ENCODE measurements around the gene OTOP2. TPM values are rescaled to one million over a fixed set of nuclear protein-coding genes. Genes with fewer than 3 reads are reported as not detected.

Gene OTOP2
- total and polyA plus RNA-seq, 9 of the 15 experiments (the other 6 are each of a cell fraction or from before 2014, with no cell fraction given) = 0.04 to 0.36 (median 0.14) TPM; not detected in 1

DNA sequence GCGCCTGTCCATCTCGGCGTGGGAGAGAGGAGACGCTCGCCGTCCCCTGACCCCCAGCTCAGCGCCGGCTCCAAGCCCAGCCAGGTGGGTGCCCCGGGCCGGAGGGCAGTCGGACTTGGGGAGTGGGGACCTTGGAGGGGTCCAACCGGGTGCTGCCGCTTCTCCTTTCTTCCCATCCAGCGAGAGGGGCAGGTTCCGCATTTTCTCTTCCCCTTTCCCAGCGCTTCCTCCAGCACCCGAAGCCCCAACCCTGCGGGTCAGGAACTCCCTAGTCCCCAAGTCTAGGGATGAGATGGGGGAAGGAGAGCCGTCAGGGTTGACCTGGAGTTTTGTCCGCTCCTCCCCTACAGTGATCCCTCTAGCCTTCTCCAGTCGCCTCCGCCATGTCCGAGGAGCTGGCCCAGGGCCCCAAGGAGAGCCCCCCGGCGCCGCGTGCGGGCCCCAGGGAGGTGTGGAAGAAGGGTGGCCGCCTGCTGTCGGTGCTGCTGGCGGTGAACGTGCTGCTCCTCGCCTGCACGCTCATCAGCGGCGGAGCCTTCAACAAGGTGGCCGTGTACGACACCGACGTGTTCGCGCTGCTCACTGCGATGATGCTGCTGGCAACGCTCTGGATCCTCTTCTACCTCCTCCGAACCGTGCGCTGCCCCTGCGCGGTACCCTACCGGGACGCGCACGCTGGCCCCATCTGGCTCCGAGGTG lies at the start of gene OTOP2 (continued):
- TF ChIP-seq, protein P1, sequence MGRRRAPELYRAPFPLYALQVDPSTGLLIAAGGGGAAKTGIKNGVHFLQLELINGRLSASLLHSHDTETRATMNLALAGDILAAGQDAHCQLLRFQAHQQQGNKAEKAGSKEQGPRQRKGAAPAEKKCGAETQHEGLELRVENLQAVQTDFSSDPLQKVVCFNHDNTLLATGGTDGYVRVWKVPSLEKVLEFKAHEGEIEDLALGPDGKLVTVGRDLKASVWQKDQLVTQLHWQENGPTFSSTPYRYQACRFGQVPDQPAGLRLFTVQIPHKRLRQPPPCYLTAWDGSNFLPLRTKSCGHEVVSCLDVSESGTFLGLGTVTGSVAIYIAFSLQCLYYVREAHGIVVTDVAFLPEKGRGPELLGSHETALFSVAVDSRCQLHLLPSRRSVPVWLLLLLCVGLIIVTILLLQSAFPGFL (CRISPR knock-in tag; IDR thresholded peaks at IDR 0.05) = no peak
- TF ChIP-seq BHLHE40 (IDR thresholded peaks at IDR 0.05; ENCODE audit: low read length) (0 out of 2 replicates have a peak, but pooled peaks have one; percentile 13), ELF1 (tag; IDR thresholded peaks at IDR 0.05) (no peak)
- TF ChIP-seq, protein P2, sequence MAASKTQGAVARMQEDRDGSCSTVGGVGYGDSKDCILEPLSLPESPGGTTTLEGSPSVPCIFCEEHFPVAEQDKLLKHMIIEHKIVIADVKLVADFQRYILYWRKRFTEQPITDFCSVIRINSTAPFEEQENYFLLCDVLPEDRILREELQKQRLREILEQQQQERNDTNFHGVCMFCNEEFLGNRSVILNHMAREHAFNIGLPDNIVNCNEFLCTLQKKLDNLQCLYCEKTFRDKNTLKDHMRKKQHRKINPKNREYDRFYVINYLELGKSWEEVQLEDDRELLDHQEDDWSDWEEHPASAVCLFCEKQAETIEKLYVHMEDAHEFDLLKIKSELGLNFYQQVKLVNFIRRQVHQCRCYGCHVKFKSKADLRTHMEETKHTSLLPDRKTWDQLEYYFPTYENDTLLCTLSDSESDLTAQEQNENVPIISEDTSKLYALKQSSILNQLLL (CRISPR knock-in tag; IDR thresholded peaks at IDR 0.05; ENCODE audit: borderline replicate concordance) = no peak

DNA sequence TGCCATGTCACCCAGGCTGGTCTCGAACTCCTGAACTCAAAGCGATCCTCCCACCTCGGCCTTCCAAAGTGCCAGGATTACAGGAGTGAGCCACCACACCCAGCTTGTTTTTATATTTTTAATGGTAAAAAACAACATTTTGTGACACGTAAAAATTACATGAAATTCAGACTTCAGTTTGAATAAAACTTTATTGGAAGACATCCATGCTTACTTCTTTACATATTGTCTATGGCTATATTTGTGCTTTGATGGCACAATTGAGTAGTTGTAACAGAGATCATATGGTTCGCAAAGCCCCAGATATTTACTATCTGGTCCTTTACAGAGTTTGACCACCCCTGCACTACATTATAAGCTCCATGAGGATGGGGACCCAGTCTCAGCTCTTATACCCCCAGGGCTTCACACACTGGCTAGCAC lies 49.4 kb upstream of the OTOP2 start:
- Histone ChIP-seq H3K36me3 (ENCODE audit: control insufficient read depth, insufficient read depth, low read length) (peaks cover 12% of the 10 kb centered on the region; the same call in 1 of the 3 replicates), H3K79me2 (ENCODE audit: control insufficient read depth, insufficient read depth, low read length) (peaks cover 19% of the 10 kb centered on the region), H3K9ac (ENCODE audit: insufficient read depth in 1 of 2, low read depth in 2 of 2, low read length in 2 of 2) (peak overlapping the region; percentile 68 to 90), H3K4me2 (ENCODE audit: insufficient read depth, low read length) (peak overlapping the region; percentile 90), H3K9me1 (ENCODE audit: control insufficient read depth, insufficient read depth, low read length) (no peaks in the 10 kb centered on the region), H3K4me3 (no peak overlapping the region), H3K4me1 (replicated peaks in 1 of 2; ENCODE audit: control insufficient read depth in 2 of 2, insufficient read depth in 2 of 2, low read length in 2 of 2) (peaks cover 57 to 64% of the 10 kb centered on the region in 2 experiments), H4K20me1 (replicated peaks; ENCODE audit: control insufficient read depth, insufficient read depth, low read length) (no peaks in the 10 kb centered on the region; the same call in 1 of the 2 replicates), H2AFZ (ENCODE audit: low read depth, low read length) (peak overlapping the region; percentile 90), H3K9me3 (replicated peaks; ENCODE audit: control insufficient read depth, insufficient read depth, low read depth, low read length) (no peaks in the 10 kb centered on the region), H3K27ac (ENCODE audit: extremely low read depth, low read depth, low read length) (peak overlapping the region; percentile 95), H3K27me3 (ENCODE audit: control insufficient read depth in 2 of 2, insufficient read depth in 2 of 2, low read length in 2 of 2) (no peaks in the 10 kb centered on the region)
- DNase-seq (ENCODE audit: extremely low read depth in 1 of 4, low spot score in 3 of 4) (peak in 1 of 4 experiments; percentile 25), FAIRE-seq (no peak), ATAC-seq (no peak)
- in situ Hi-C loops (cut with MboI) (no loop called here), intact Hi-C loops (cut with micrococcal nuclease) (loop anchor here (10.0 kb wide), 1 partner anchor 160 kb away; no protein-coding TSS in a partner anchor)
- BruUV-seq (replicated peaks) = no TSS peak
- WGBS (ENCODE audit: insufficient coverage, low coverage, missing lambda C conversion rate) = 60% methylated on average over 5 of the region's 5 CpGs
- ChIA-PET POLR2A (interaction anchor here (0.7 to 4.2 kb wide), 4 partner anchors 14 to 905 kb away, joined by 3 to 62 read pairs (median 4); partner anchors contain the start of gene GRIN2C), CTCF (ENCODE audit: low intra/inter-chr PET ratio) (no interaction called here)
- TF ChIP-seq, protein P3, sequence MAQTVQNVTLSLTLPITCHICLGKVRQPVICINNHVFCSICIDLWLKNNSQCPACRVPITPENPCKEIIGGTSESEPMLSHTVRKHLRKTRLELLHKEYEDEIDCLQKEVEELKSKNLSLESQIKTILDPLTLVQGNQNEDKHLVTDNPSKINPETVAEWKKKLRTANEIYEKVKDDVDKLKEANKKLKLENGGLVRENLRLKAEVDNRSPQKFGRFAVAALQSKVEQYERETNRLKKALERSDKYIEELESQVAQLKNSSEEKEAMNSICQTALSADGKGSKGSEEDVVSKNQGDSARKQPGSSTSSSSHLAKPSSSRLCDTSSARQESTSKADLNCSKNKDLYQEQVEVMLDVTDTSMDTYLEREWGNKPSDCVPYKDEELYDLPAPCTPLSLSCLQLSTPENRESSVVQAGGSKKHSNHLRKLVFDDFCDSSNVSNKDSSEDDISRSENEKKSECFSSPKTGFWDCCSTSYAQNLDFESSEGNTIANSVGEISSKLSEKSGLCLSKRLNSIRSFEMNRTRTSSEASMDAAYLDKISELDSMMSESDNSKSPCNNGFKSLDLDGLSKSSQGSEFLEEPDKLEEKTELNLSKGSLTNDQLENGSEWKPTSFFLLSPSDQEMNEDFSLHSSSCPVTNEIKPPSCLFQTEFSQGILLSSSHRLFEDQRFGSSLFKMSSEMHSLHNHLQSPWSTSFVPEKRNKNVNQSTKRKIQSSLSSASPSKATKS (CRISPR knock-in tag; IDR thresholded peaks at IDR 0.05) = 0 out of 2 replicates have a peak, but pooled peaks have one; percentile 6
- 0 out of 2 replicates have a peak, but pooled peaks have one; percentile 24 for TF ChIP-seq TCF7 (IDR thresholded peaks at IDR 0.05; ENCODE audit: borderline replicate concordance)
- no peak for TF ChIP-seq ZC3H8 (IDR thresholded peaks at IDR 0.05)
- TF ChIP-seq ZNF76 (CRISPR knock-in tag; IDR thresholded peaks at IDR 0.05; ENCODE audit: borderline replicate concordance) = no peak
